Stimulated activated CD4-positive, alpha-beta T cell treated with anti-CD3 and anti-CD28 coated beads, Interleukin-2, amount 100 ng/mL, for 48 hours (primary cell): ENCODE results near the gene ARPC1B.
"Not testable (repeated sequence)": the region's sequence is repeated elsewhere in the genome, so short reads cannot be mapped to it uniquely, and the experiment has no call there.

ENCODE experiments used
- DNase-seq, 2 donors: peaks; one replicate each; pipeline ENCODE4 v3.0.0-alpha.2; 2020

Gene ARPC1B

DNA sequence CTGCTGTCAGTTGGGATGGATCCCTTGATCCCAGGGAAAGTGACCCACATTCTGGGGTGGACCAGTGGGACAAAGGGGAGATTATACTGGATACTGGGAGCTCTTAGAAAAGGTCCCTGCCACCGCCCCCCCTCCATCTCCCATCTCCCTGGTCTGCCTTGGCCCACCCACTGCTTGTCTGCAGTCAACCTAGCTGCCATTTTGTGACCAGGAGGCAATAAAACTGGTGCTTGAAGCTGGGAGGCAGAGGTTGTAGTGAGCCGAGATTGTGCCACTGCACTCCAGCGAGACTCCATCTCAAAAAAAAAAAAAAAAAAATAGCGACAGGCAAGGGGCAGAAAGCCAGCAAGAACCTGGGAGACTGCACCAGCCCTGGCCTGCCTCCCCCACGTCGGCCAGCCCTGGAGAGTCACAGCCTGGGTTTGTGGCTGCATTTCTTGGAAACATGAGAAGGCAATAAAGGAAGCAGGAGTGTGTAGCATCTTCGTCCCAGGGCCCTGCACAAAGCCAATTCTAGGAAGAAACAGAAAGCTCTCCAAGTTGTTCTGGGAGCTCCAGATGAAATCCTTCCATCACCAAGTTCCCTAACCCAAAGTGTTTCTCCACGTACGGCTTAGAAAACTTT lies 4.7 kb upstream of the ARPC1B start:
- DNase-seq, result no peak

GRCh38 chr7:99371376-99371920 lies 3.1 kb upstream of the ARPC1B start:
- no peak for DNase-seq

GRCh38 chr7:99372275-99373090 lies 2.0 kb upstream of the ARPC1B start:
- DNase-seq, result no peak

GRCh38 chr7:99373091-99374066 lies 1.2 kb upstream of the ARPC1B start:
- DNase-seq, result no peak

GRCh38 chr7:99375070-99375807 lies 709 bp downstream of the ARPC1B start:
- DNase-seq, result peak; percentile 52 to 63

GRCh38 chr7:99379043-99379577 lies 4.6 kb downstream of the ARPC1B start:
- DNase-seq, result peak in 1 of 2 donors; percentile 36

- not testable (repeated sequence) for DNase-seq
Measured at GRCh38 chr7:99379693-99380031, 5.1 kb downstream of the ARPC1B start.

DNA sequence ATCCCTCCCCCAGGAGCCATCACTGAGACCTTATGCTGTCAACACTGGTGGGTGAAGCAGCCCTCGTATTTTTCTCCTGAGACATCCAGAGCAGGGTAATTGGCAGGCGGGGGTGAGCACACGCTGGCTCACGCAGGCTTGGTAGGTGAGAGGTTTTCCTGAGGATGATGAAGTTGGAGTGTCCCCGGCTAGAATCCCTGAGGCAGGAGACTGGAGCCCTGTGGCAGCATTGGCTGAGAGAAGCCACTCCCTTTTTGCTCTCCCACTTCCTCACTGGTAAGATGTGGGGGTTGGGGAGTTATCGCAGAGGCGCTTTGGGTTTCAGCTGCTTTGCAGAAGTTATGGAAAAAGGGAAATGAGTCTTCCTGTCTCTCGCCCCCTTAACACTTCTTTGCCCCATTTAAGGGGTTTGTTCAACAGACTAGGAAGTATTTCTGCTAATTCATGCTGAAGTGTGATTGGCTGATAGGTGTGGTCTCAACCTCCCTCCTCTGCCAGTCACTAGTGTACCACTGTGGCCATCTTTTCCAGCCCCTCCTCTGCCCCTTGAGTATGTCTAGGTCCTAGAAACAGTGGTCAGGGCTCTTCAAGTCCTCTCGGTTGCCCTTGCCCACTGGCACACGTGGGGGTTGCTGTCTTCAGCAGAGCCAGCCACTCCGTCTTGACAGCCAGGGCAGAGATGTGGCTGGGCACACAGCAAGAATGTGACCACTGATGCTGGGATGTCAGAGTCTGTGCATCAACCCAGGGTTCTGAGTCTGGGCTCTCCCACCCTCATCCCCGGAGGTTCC lies 5.7 kb downstream of the ARPC1B start:
- peak; percentile 35 to 40 for DNase-seq

DNA sequence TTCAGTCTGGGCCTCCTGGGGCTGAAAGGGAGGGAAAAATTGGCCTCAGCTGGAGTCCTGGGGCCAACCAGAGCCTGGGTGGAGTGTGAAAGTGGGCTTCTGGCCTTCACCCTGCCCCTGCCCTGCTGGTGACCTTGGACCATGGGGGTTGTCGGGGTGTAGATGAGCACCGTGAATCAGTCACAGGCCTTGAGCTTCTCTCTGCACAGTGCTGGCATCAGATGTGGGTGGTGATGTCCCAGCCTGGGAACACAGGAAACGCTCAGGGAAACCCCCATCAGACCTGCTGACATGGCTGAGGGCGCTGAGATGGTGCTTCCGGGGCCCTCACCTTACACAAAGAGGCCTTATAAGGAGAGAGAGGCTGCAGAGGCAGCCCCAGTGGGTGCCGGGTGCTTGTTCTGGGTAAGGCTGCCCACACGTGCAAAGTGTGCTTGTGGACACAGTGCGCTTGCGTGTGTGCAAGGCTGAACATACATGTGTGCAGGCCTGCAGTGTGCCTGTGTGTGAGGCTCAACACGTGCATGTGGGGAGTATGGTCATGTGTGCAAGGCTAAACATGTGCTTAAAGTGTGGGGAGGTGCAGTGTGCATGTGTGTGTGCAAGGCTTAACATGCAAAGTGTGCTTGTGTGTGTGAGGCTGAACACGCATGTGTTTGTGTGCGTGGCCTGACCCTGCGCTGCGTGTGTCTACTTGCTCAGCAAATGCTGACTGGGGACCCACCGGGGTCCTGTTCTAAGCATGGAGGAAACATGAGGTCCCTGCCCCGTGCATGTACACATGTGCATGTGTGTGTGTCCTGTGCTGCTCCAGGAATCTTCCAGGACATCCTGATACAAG lies 6.5 kb downstream of the ARPC1B start:
- DNase-seq, result peak; percentile 77 to 78

- DNase-seq, result no peak
Measured at GRCh38 chr7:99381664-99382075, 7.1 kb downstream of the ARPC1B start.

DNA sequence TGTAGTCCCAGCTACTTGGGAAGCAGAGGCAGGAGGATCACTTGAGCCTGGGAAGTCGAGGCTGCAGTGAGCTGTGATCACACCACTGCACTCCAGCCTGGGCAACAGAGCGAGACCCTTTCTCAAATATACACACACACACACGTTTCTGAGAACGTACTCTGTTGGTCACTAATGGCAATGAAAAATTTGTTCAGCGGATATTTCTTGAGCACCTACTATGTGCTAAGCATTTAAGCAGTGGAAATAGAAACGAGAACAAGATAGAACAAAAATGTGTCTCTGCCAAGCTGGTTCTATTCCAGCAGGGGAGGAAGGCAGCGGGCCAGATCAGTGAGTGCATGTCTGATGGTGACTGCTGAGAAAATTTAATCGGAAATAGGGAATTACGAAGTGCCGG lies 8.7 kb downstream of the ARPC1B start:
- no peak for DNase-seq

DNA sequence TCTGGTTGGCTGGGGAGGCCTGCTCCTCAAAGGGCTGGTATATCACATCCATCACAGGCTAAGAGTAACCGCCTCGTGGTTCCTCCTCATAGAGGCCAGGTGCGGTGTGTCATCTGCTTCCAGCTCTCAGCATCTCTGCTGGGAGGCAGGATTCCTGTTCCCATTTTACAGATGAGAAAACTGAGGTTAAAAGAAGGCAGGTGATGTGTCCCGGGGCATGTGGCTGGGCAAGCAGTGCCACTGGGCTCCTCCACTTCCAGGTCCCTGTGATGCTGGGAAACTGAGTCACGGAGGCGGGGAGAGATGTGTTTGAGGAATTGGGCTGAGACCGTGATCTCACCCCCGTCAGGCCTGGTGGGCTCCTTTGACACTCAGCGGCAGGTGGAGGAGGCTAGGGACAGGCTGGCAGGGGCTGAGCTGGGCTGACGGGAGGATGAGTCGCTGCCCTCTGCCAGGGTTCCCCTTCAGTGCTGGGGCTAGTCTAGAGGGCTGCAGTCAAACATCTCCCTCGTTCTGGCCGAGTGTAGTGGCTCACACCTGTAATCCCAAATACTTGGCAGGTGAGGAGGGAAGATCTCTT lies 9.4 kb downstream of the ARPC1B start:
- DNase-seq, result no peak

DNA sequence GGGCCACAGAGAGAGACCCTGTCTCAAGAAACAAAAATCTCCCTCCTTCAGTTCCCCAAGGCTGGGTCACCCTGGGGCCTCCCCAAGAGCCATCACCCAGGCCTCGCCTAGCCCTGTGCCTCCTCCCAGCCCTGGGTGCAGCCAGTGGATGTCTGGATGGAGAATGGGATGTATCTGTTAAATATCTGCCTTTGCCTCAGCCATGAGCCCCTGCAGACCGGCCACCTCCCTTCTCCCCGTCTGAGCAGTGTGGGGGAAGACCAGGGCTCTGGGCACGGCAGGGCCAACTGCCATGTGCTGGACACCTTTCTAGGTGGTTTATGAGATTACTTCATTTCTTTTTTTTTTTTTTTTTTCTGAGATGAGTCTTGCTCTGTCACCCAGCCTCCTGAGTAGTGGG lies 10.0 kb downstream of the ARPC1B start:
- no peak for DNase-seq

GRCh38 chr7:99385564-99385963 lies 11.0 kb downstream of the ARPC1B start:
- DNase-seq, result no peak

- no peak for DNase-seq
Measured at GRCh38 chr7:99386584-99387238, 12.2 kb downstream of the ARPC1B start.

DNA sequence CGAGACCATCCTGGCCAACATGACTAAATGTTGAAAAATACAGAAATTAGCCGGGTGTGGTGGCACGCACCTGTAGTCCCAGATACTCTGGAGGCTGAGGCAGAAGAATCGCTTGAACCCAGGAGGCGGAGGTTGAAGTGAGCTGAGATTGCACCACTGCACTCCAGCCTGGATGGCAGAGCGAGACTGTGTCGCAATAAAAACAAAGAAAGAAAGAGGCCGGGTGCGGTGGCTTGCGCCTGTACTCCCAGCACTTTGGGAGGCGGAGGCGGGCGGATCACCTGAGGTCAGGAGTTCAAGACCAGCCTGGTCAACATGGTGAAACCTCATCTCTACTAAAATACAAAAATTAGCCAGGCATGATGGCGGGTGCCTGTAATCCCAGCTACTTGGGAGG lies 12.7 kb downstream of the ARPC1B start:
- DNase-seq, result not testable (repeated sequence)

GRCh38 chr7:99387912-99388311 lies 13.4 kb downstream of the ARPC1B start:
- no peak for DNase-seq

DNA sequence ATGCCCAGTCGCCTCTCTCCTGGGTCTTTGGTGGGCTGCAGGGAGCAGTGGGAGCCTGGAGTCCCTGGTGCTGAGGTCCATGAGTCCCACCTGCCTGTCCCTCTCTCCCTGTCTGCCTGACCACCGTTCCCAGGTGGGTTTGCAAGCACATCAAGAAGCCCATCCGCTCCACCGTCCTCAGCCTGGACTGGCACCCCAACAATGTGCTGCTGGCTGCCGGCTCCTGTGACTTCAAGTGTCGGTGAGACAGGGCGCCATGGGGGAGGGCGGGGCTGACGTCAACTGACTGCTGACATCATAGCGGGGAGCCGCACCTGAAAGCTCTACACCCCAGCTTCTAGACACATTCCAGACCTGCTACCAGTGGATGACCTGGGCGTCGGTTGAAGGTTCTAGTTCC lies 15.2 kb downstream of the ARPC1B start:
- DNase-seq, result no peak

DNA sequence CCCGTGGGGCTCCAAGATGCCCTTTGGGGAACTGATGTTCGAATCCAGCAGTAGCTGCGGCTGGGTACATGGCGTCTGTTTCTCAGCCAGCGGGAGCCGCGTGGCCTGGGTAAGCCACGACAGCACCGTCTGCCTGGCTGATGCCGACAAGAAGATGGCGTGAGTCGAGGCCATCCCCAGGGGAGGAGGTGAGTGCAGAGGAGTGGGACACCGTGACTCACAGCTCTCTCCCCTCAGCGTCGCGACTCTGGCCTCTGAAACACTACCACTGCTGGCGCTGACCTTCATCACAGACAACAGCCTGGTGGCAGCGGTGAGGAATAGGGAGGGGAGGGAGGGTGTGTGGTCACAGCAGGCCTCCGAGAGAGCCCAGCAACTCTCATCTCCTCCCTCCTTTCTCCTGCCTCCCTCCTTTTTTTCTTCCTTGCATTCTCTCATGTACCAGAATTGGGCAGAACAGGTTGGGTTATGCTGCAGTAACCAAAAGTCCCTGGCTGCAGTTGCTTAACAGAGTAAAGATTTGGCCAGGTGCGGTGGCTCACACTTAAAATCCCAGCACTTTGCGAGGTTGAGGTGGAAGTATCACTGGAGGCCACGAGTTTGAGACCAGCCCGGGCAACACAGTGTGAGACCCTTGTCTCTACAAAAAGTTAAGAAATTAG lies 16.5 kb downstream of the ARPC1B start:
- no peak for DNase-seq
